HEK293 (cell line): ENCODE data around the gene MYADML2.

ENCODE experiments used
- CTCF ChIA-PET: fragments of 350-600 bp; formaldehyde crosslinking; extraction: SDS; loops from one replicate; lab custom pipeline; 2021; ENCODE audit warnings: antibody characterized with exemption; lab: Yijun Ruan, JAX
- POLR2A ChIA-PET: fragments of 300-600 bp; formaldehyde crosslinking; extraction: SDS; loops from one replicate; lab custom pipeline; 2020; ENCODE audit warnings: antibody characterized with exemption, inconsistent platforms; lab: Yijun Ruan, JAX
- H3K27ac ChIP-seq: fragments of 200-500 bp; sonication (Bioruptor generic); 2 replicates; pipeline ENCODE4 v1.5.1; 2014; ENCODE audit warnings: low read depth, low read length, control low read depth, inconsistent platforms; ENCODE audit errors: extremely low read depth
- H3K36me3 ChIP-seq, 2 experiments: fragments of 200-500 bp in 1 of 2; sonication (Bioruptor generic) in 1 of 2; 1 replicate in 1 of 2; 2 replicates in 1 of 2; pipeline ENCODE4 v1.5.1; 2014 to 2017; ENCODE audit warnings: inconsistent platforms in 2 of 2, low read length in 2 of 2; ENCODE audit not compliant: control insufficient read depth in 2 of 2, insufficient read depth in 1 of 2
- H3K4me1 ChIP-seq: fragments of 200-500 bp; sonication (Bioruptor generic); 2 replicates; pipeline ENCODE4 v1.5.1; 2014; ENCODE audit warnings: mild to moderate bottlenecking, low read length, inconsistent platforms; ENCODE audit not compliant: control insufficient read depth, insufficient read depth
- H3K4me3 ChIP-seq: 2 replicates; pipeline ENCODE4 v1.5.1; 2011; ENCODE audit warnings: low read depth, mild to moderate bottlenecking, control low read depth, low read length, moderate library complexity
- H3K9me3 ChIP-seq: fragments of 200-500 bp; sonication (Bioruptor generic); 2 replicates; pipeline ENCODE4 v1.5.1; 2014; ENCODE audit warnings: low read depth, low read length, inconsistent platforms; ENCODE audit not compliant: control insufficient read depth, insufficient read depth
- GLIS1 ChIP-seq: fragments of 450-650 bp; formaldehyde crosslinking; IDR thresholded peaks from 2 replicates; pipeline ENCODE4 v1.5.1; 2016; ENCODE audit warnings: missing biosample characterization, missing genetic modification characterization
- GLIS2 ChIP-seq: fragments of 450-650 bp; formaldehyde crosslinking; IDR thresholded peaks from 2 replicates; pipeline ENCODE4 v1.5.1; 2016; ENCODE audit warnings: missing biosample characterization, missing genetic modification characterization
- HOXA7 ChIP-seq: sonication (generic); formaldehyde crosslinking; IDR thresholded peaks from 2 replicates; pipeline ENCODE4 v1.8.1; 2022; ENCODE audit warnings: missing genetic modification reagents, borderline replicate concordance
- OSR2 ChIP-seq: fragments of 450-650 bp; formaldehyde crosslinking; IDR thresholded peaks from 2 replicates; pipeline ENCODE4 v1.5.1; 2016; ENCODE audit warnings: missing biosample characterization, missing genetic modification characterization
- PBX3 ChIP-seq: sonication (generic); formaldehyde crosslinking; IDR thresholded peaks from 2 replicates; pipeline ENCODE4 v1.8.1; 2022; ENCODE audit warnings: mild to moderate bottlenecking, moderate library complexity, missing genetic modification reagents
- PRDM1 ChIP-seq: fragments of 450-650 bp; formaldehyde crosslinking; IDR thresholded peaks from 2 replicates; pipeline ENCODE4; 2016; ENCODE audit warnings: missing biosample characterization, missing genetic modification characterization
- ZBTB17 ChIP-seq: fragments of 450-650 bp; formaldehyde crosslinking; IDR thresholded peaks from 2 replicates; pipeline ENCODE4 v1.5.1; 2016; ENCODE audit warnings: missing biosample characterization, missing genetic modification characterization
- ZBTB26 ChIP-seq: fragments of 450-650 bp; formaldehyde crosslinking; optimal IDR thresholded peaks from 2 replicates; pipeline ENCODE3; 2016; ENCODE audit warnings: missing biosample characterization, mild to moderate bottlenecking, missing genetic modification characterization
- ZBTB8A ChIP-seq: fragments of 450-650 bp; formaldehyde crosslinking; IDR thresholded peaks from 2 replicates; pipeline ENCODE4 v1.5.1; 2016; ENCODE audit warnings: missing biosample characterization, missing genetic modification characterization
- ZNF112 ChIP-seq: fragments of 450-650 bp; formaldehyde crosslinking; IDR thresholded peaks from 2 replicates; pipeline ENCODE4 v1.5.0; 2017; ENCODE audit warnings: missing biosample characterization, missing genetic modification characterization
- ZNF23 ChIP-seq: fragments of 450-650 bp; formaldehyde crosslinking; IDR thresholded peaks from 2 replicates; pipeline ENCODE4 v1.5.1; 2016; ENCODE audit warnings: missing biosample characterization, missing genetic modification characterization, borderline replicate concordance
- ZNF274 ChIP-seq, 2 experiments: fragments of 200-500 bp in 1 of 2; fragments of 450-650 bp in 1 of 2; sonication (Bioruptor generic) in 1 of 2; formaldehyde crosslinking in 1 of 2; IDR thresholded peaks; 2 replicates each; pipeline versions ENCODE4 v1.5.1 to v1.6.1; 2014 to 2016; ENCODE audit warnings: borderline replicate concordance in 1 of 2, inconsistent platforms in 1 of 2, low read length in 1 of 2, missing biosample characterization in 1 of 2, missing genetic modification characterization in 1 of 2
- ZNF335 ChIP-seq: fragments of 450-650 bp; formaldehyde crosslinking; conservative IDR thresholded peaks from 2 replicates; pipeline ENCODE4 v1.5.1; 2016; ENCODE audit warnings: missing biosample characterization, missing genetic modification characterization
- ZNF423 ChIP-seq: fragments of 450-650 bp; formaldehyde crosslinking; IDR thresholded peaks from 2 replicates; pipeline ENCODE4 v1.5.1; 2016; ENCODE audit warnings: missing biosample characterization, missing genetic modification characterization
- ZNF544 ChIP-seq: fragments of 450-650 bp; formaldehyde crosslinking; IDR thresholded peaks from 2 replicates; pipeline ENCODE4 v1.5.0; 2017; ENCODE audit warnings: missing biosample characterization, missing genetic modification characterization
- ZNF561 ChIP-seq: fragments of 450-650 bp; IDR thresholded peaks from 2 replicates; pipeline ENCODE4 v1.5.1; 2018; ENCODE audit warnings: missing biosample characterization, missing genetic modification characterization, borderline replicate concordance
- ZNF596 ChIP-seq: fragments of 450-650 bp; IDR thresholded peaks from 2 replicates; pipeline ENCODE4 v1.5.0; 2018; ENCODE audit warnings: missing biosample characterization, mild to moderate bottlenecking, missing genetic modification characterization, moderate library complexity
- ZNF660 ChIP-seq: fragments of 450-650 bp; IDR thresholded peaks from 2 replicates; pipeline ENCODE4 v1.5.1; 2018; ENCODE audit warnings: missing biosample characterization, mild to moderate bottlenecking, missing genetic modification characterization
- ZNF777 ChIP-seq: fragments of 450-650 bp; formaldehyde crosslinking; IDR thresholded peaks from 2 replicates; pipeline ENCODE4 v1.5.1; 2017; ENCODE audit warnings: missing biosample characterization, missing genetic modification characterization, borderline replicate concordance
- ZSCAN30 ChIP-seq: fragments of 450-650 bp; IDR thresholded peaks from 2 replicates; pipeline ENCODE4 v1.5.1; 2018; ENCODE audit warnings: missing biosample characterization, mild to moderate bottlenecking, missing genetic modification characterization, moderate library complexity
- TF ChIP-seq, protein P1 (sequence below): fragments of 450-650 bp; IDR thresholded peaks from 2 replicates; pipeline ENCODE4 v1.5.1; 2018; ENCODE audit warnings: missing biosample characterization, mild to moderate bottlenecking, missing genetic modification characterization

MYADML2 gene

DNA sequence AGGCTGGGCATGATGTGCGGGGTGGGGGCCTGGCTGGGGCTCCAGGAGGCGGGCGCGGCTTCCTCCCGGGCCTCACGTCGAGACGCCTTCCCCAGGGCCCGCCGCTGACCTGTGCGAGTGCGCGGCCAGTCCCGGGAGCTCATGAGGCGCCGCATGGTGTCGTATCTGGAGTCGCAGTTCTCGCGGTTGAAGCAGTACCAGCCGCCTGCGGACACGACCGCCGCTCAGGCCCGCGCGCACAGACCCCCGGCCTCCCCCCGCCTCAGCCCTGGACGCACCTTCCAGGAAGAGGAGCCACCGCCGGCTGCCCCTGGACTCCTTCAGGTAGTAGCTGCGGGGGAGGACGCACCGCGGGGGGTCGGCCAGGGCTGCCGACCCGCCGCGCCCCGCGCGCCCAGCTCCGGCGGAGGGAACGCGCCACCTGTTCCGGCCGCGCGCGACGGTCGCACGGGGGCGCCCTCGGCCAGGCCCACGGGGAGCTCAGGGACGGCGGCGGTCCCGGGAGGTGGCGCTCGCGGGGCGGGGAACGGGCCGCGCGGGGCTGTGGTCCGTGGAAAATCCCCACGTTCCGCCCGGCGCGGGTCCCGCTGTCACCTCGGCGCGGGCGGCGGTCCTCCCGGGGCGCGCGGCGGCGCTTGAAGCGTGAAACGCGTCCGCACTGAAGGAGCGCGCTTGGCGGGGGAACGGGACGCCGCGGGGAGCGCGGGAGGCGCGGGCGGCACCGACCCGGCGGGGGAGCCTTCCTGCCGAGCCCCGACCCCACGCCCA, 12.5 kb upstream of the MYADML2 start:
- ChIA-PET CTCF (interaction anchor here (0.6 to 3.0 kb wide), 49 partner anchors 9 to 1207 kb away, joined by 3 to 105 read pairs (median 4); partner anchors contain the start of genes ASPSCR1, CENPX, DCXR and LRRC45), POLR2A (interaction anchor here (0.7 to 2.3 kb wide), 12 partner anchors 18 to 147 kb away, joined by 3 to 16 read pairs (median 4); partner anchors contain the start of genes ASPSCR1, CENPX, DCXR and FASN)
- Histone ChIP-seq H3K27ac (peak overlapping the region; percentile 31; the same call in 1 of the 2 replicates), H3K36me3 (no peaks in the 10 kb centered on the region), H3K4me1 (peaks cover 4% of the 10 kb centered on the region; the same call in 1 of the 2 replicates), H3K4me3 (peak overlapping the region; percentile 20), H3K9me3 (no peaks in the 10 kb centered on the region)
- no peak for TF ChIP-seq ZNF112 (tag by site-specific recombination)
- TF ChIP-seq, protein P1, sequence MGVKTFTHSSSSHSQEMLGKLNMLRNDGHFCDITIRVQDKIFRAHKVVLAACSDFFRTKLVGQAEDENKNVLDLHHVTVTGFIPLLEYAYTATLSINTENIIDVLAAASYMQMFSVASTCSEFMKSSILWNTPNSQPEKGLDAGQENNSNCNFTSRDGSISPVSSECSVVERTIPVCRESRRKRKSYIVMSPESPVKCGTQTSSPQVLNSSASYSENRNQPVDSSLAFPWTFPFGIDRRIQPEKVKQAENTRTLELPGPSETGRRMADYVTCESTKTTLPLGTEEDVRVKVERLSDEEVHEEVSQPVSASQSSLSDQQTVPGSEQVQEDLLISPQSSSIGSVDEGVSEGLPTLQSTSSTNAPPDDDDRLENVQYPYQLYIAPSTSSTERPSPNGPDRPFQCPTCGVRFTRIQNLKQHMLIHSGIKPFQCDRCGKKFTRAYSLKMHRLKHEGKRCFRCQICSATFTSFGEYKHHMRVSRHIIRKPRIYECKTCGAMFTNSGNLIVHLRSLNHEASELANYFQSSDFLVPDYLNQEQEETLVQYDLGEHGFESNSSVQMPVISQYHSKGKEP (tag by site-specific recombination), result no peak
- TF ChIP-seq ZBTB8A (tag by site-specific recombination), result peak; percentile 12; the same call in 1 of the 2 replicates
- TF ChIP-seq ZSCAN30 (tag by site-specific recombination), result peak; percentile 19; the same call in 1 of the 2 replicates
- 0 out of 2 replicates have a peak, but pooled peaks have one; percentile 21 for TF ChIP-seq OSR2 (tag by site-specific recombination)
- TF ChIP-seq ZNF23 (tag by site-specific recombination), result no peak
- peak; percentile 3 for TF ChIP-seq ZBTB26 (tag by site-specific recombination)
- no peak for TF ChIP-seq ZNF274 (IDR thresholded peaks at IDR 0.05; ENCODE audit: low read length)
- TF ChIP-seq ZNF274 (tag by site-specific recombination; IDR thresholded peaks at IDR 0.05; ENCODE audit: borderline replicate concordance), result no peak
- TF ChIP-seq PBX3 (CRISPR knock-in tag), result peak; percentile 76; the same call in 1 of the 2 replicates
- peak; percentile 64; the same call in 1 of the 2 replicates for TF ChIP-seq ZNF777 (tag by site-specific recombination)
- TF ChIP-seq PRDM1, result no peak
- TF ChIP-seq ZBTB17 (tag by site-specific recombination), result no peak
- 0 out of 2 replicates have a peak, but pooled peaks have one; percentile 42 for TF ChIP-seq ZNF561 (tag by site-specific recombination)
- TF ChIP-seq ZNF423 (tag by site-specific recombination), result 0 out of 2 replicates have a peak, but pooled peaks have one; percentile 22
- TF ChIP-seq GLIS2 (tag by site-specific recombination), result 0 out of 2 replicates have a peak, but pooled peaks have one; percentile 18
- TF ChIP-seq GLIS1 (tag by site-specific recombination), result peak; percentile 70
- TF ChIP-seq ZNF544 (tag by site-specific recombination), result no peak
- peak; percentile 24; the same call in 1 of the 2 replicates for TF ChIP-seq ZNF596 (tag by site-specific recombination)
- no peak for TF ChIP-seq HOXA7 (CRISPR knock-in tag)
- TF ChIP-seq ZNF660 (tag by site-specific recombination), result peak; percentile 62; the same call in 1 of the 2 replicates
- peak; percentile 12; the same call in 1 of the 2 replicates for TF ChIP-seq ZNF335
